ENCODE data around the gene CCNYL1. TPM values are rescaled to one million over a fixed set of nuclear protein-coding genes. Genes with fewer than 3 reads are reported as not detected.
"Not testable (repeated sequence)": the region's sequence is repeated elsewhere in the genome, so short reads cannot be mapped to it uniquely, and the experiment has no call there.

CCNYL1 gene
- total RNA-seq, 2 donors from 2014 or later, result 5.7 to 9.7 TPM

- Histone ChIP-seq H3K4me1 (replicated peaks) (no peaks in the 10 kb centered on the region), H3K4me3 (no peak overlapping the region)
- no peak for DNase-seq (ENCODE audit: low spot score)
Measured at GRCh38 chr2:207720517-207721187, 9.2 kb downstream of the CCNYL1 start.

GRCh38 chr2:207722773-207723424 lies 11.5 kb downstream of the CCNYL1 start:
- TF ChIP-seq CTCF (IDR thresholded peaks at IDR 0.05), result no peak
- TF ChIP-seq POLR2AphosphoS5 (IDR thresholded peaks at IDR 0.05), result no peak
- TF ChIP-seq POLR2A (IDR thresholded peaks at IDR 0.05), result no peak
- no peak overlapping the region for H3K27ac ChIP-seq
- no peaks in the 10 kb centered on the region for H3K36me3 ChIP-seq
- no peaks in the 10 kb centered on the region for H3K4me1 ChIP-seq (replicated peaks)
- no peaks in the 10 kb centered on the region for H3K27me3 ChIP-seq (replicated peaks; ENCODE audit: insufficient read depth)
- no peak overlapping the region for H3K4me3 ChIP-seq
- H3K9me3 ChIP-seq, result no peaks in the 10 kb centered on the region
- intact Hi-C loops (cut with DNase I), result no loop called here
- no peak for DNase-seq (ENCODE audit: low spot score)
- 93% methylated on average over 7 of the region's 7 CpGs for WGBS

More at GRCh38 chr2:207720517-207721187, 9.2 kb downstream of the CCNYL1 start:
- no peak for TF ChIP-seq POLR2A (IDR thresholded peaks at IDR 0.05)
- no peak for TF ChIP-seq CTCF (IDR thresholded peaks at IDR 0.05)
- TF ChIP-seq POLR2AphosphoS5 (IDR thresholded peaks at IDR 0.05), result no peak
- Histone ChIP-seq H3K27ac (no peak overlapping the region), H3K36me3 (no peaks in the 10 kb centered on the region), H3K9me3 (no peaks in the 10 kb centered on the region), H3K27me3 (replicated peaks; ENCODE audit: insufficient read depth) (no peaks in the 10 kb centered on the region)
- intact Hi-C loops (cut with DNase I), result no loop called here
- 72% methylated on average over 6 of the region's 6 CpGs for WGBS

GRCh38 chr2:207723425-207723787 lies 12.0 kb downstream of the CCNYL1 start:
- intact Hi-C loops (cut with DNase I); H3K27ac ChIP-seq; H3K4me1 ChIP-seq (replicated peaks); H3K27me3 ChIP-seq (replicated peaks; ENCODE audit: insufficient read depth); H3K9me3 ChIP-seq; H3K36me3 ChIP-seq; H3K4me3 ChIP-seq; DNase-seq (ENCODE audit: low spot score): not testable (repeated sequence)
- WGBS, result 89% methylated on average over 8 of the region's 8 CpGs

- WGBS, result 67% methylated on average over 3 of the region's 3 CpGs
- intact Hi-C loops (cut with DNase I), result no loop called here
- H3K4me1 ChIP-seq (replicated peaks), result no peaks in the 10 kb centered on the region
Measured at GRCh38 chr2:207724113-207724512, 12.7 kb downstream of the CCNYL1 start.

More at GRCh38 chr2:207724113-207724512, 12.7 kb downstream of the CCNYL1 start:
- DNase-seq (ENCODE audit: low spot score), result no peak
- H3K36me3 ChIP-seq, result no peaks in the 10 kb centered on the region
- TF ChIP-seq CTCF (IDR thresholded peaks at IDR 0.05) (no peak), POLR2A (IDR thresholded peaks at IDR 0.05) (no peak), POLR2AphosphoS5 (IDR thresholded peaks at IDR 0.05) (no peak)
- no peaks in the 10 kb centered on the region for H3K27me3 ChIP-seq (replicated peaks; ENCODE audit: insufficient read depth)
- no peak overlapping the region for H3K27ac ChIP-seq
- H3K9me3 ChIP-seq, result no peaks in the 10 kb centered on the region
- no peak overlapping the region for H3K4me3 ChIP-seq

Data from prostate gland (tissue), 2 donors.